ENCODE data around the gene ARHGAP11A. TPM values are rescaled to one million over a fixed set of nuclear protein-coding genes. Genes with fewer than 3 reads are reported as not detected.

The ARHGAP11A gene
- total and polyA plus RNA-seq, 10 of the 15 experiments (the other 5 are each of a cell fraction or from before 2014, with no cell fraction given): 12.4 to 53.6 (median 36.5) TPM

GRCh38 chr15:32657198-32657883 lies 42.0 kb downstream of the ARHGAP11A start:
- RAD21 ChIA-PET (ENCODE audit: unreplicated experiment): no interaction called here
- FAIRE-seq (peak; percentile 89), DNase-seq (ENCODE audit: low read depth, low spot score) (no peak), ATAC-seq (peak; percentile 41; the same call in 2 of the 3 replicates)
- no peaks in the 10 kb centered on the region for H3K9me3 ChIP-seq (replicated peaks; ENCODE audit: control insufficient read depth, insufficient read depth, low read length)
- H3K4me1 ChIP-seq (ENCODE audit: control insufficient read depth, insufficient read depth, low read length): no peaks in the 10 kb centered on the region
- intact Hi-C loops (cut with micrococcal nuclease; ENCODE audit: unreplicated experiment) (no loop called here), in situ Hi-C loops (cut with MboI) (no loop called here)
- no peak overlapping the region for H3K4me2 ChIP-seq (ENCODE audit: control insufficient read depth, insufficient read depth)
- CTCF ChIA-PET: interaction anchor here (1.1 to 2.7 kb wide), 3 partner anchors 9 to 186 kb away, joined by 4 to 12 read pairs (median 4); no protein-coding TSS in a partner anchor
- SMC1A ChIA-PET (ENCODE audit: uncharacterized antibody, unreplicated experiment): interaction anchor here (1.3 kb wide), 1 partner anchor 279 kb away, joined by 4 read pairs; no protein-coding TSS in a partner anchor
- no peak overlapping the region for H3K9ac ChIP-seq (ENCODE audit: control insufficient read depth, insufficient read depth, low read length)
- no peak overlapping the region for H3K27ac ChIP-seq (ENCODE audit: control insufficient read depth, insufficient read depth)
- POLR2A ChIA-PET: no interaction called here
- 65% methylated on average over 5 of the region's 5 CpGs for WGBS (ENCODE audit: insufficient coverage, insufficient replicate concordance, low lambda C conversion rate, missing lambda C conversion rate)
- no peak overlapping the region for H3K4me3 ChIP-seq
- H3K36me3 ChIP-seq (ENCODE audit: control insufficient read depth in 2 of 2, insufficient read depth in 2 of 2, low read length in 1 of 2): peaks cover 0 to 5% of the 10 kb centered on the region in 2 experiments; a peak in 2 of 4 replicates
- H2AFZ ChIP-seq (ENCODE audit: control insufficient read depth, low read depth, low read length): no peak overlapping the region
- H3K27me3 ChIP-seq (replicated peaks in 1 of 2; ENCODE audit: control insufficient read depth in 2 of 2, insufficient read depth in 2 of 2, low read length in 1 of 2): no peaks in the 10 kb centered on the region
- no TSS peak for BruUV-seq (replicated peaks)
- no peaks in the 10 kb centered on the region for H3K79me2 ChIP-seq (ENCODE audit: control insufficient read depth, insufficient read depth, low read length)
- no peaks in the 10 kb centered on the region for H4K20me1 ChIP-seq (ENCODE audit: control insufficient read depth, insufficient read depth)
- no peak for TF ChIP-seq MEF2A (IDR thresholded peaks at IDR 0.05; ENCODE audit: insufficient read depth, low read depth, low read length)
- no peak for TF ChIP-seq EED (IDR thresholded peaks at IDR 0.05; ENCODE audit: low read depth)
- no peak for TF ChIP-seq NR2F1 (conservative IDR thresholded peaks at IDR 0.05)
- no peak for TF ChIP-seq ZZZ3 (IDR thresholded peaks at IDR 0.05; ENCODE audit: control insufficient read depth, insufficient read length, low read depth)
- no peak for TF ChIP-seq LARP7 (IDR thresholded peaks at IDR 0.05)
- TF ChIP-seq RB1 (IDR thresholded peaks at IDR 0.05; ENCODE audit: borderline replicate concordance): no peak
- no peak for TF ChIP-seq ATF7 (IDR thresholded peaks at IDR 0.05; ENCODE audit: low read depth)
- no peak for TF ChIP-seq MTA2 (IDR thresholded peaks at IDR 0.05; ENCODE audit: low read depth)
- TF ChIP-seq RUNX3 (IDR thresholded peaks at IDR 0.05; ENCODE audit: low read length): 0 out of 2 replicates have a peak, but pooled peaks have one; percentile 14
- TF ChIP-seq, protein P1, sequence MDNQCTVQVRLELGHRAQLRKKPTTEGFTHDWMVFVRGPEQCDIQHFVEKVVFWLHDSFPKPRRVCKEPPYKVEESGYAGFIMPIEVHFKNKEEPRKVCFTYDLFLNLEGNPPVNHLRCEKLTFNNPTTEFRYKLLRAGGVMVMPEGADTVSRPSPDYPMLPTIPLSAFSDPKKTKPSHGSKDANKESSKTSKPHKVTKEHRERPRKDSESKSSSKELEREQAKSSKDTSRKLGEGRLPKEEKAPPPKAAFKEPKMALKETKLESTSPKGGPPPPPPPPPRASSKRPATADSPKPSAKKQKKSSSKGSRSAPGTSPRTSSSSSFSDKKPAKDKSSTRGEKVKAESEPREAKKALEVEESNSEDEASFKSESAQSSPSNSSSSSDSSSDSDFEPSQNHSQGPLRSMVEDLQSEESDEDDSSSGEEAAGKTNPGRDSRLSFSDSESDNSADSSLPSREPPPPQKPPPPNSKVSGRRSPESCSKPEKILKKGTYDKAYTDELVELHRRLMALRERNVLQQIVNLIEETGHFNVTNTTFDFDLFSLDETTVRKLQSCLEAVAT (IDR thresholded peaks at IDR 0.05): no peak
- TF ChIP-seq POU2F2 (IDR thresholded peaks at IDR 0.05; ENCODE audit: borderline replicate concordance, low read depth, low read length): no peak
- TF ChIP-seq, protein P2, sequence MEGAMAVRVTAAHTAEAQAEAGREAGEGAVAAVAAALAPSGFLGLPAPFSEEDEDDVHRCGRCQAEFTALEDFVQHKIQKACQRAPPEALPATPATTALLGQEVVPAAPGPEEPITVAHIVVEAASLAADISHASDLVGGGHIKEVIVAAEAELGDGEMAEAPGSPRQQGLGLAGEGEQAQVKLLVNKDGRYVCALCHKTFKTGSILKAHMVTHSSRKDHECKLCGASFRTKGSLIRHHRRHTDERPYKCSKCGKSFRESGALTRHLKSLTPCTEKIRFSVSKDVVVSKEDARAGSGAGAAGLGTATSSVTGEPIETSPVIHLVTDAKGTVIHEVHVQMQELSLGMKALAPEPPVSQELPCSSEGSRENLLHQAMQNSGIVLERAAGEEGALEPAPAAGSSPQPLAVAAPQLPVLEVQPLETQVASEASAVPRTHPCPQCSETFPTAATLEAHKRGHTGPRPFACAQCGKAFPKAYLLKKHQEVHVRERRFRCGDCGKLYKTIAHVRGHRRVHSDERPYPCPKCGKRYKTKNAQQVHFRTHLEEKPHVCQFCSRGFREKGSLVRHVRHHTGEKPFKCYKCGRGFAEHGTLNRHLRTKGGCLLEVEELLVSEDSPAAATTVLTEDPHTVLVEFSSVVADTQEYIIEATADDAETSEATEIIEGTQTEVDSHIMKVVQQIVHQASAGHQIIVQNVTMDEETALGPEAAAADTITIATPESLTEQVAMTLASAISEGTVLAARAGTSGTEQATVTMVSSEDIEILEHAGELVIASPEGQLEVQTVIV (IDR thresholded peaks at IDR 0.05; ENCODE audit: borderline replicate concordance, partially characterized antibody): no peak
- TF ChIP-seq, protein P3, sequence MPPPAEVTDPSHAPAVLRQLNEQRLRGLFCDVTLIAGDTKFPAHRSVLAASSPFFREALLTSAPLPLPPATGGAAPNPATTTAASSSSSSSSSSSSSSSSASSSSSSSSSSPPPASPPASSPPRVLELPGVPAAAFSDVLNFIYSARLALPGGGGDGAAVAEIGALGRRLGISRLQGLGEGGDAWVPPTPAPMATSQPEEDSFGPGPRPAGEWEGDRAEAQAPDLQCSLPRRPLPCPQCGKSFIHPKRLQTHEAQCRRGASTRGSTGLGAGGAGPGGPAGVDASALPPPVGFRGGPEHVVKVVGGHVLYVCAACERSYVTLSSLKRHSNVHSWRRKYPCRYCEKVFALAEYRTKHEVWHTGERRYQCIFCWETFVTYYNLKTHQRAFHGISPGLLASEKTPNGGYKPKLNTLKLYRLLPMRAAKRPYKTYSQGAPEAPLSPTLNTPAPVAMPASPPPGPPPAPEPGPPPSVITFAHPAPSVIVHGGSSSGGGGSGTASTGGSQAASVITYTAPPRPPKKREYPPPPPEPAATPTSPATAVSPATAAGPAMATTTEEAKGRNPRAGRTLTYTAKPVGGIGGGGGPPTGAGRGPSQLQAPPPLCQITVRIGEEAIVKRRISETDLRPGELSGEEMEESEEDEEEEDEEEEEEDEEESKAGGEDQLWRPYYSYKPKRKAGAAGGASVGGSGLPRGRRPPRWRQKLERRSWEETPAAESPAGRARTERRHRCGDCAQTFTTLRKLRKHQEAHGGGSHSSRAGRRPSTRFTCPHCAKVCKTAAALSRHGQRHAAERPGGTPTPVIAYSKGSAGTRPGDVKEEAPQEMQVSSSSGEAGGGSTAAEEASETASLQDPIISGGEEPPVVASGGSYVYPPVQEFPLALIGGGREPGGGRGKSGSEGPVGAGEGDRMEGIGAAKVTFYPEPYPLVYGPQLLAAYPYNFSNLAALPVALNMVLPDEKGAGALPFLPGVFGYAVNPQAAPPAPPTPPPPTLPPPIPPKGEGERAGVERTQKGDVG (CRISPR knock-in tag; IDR thresholded peaks at IDR 0.05): no peak
- no peak for TF ChIP-seq MEF2B (IDR thresholded peaks at IDR 0.05; ENCODE audit: partially characterized antibody, poor library complexity, severe bottlenecking)
- TF ChIP-seq SMC3 (IDR thresholded peaks at IDR 0.05; ENCODE audit: borderline replicate concordance, low read length): no peak
